ENCODE data around the gene ZNF503. TPM values are rescaled to one million over a fixed set of nuclear protein-coding genes. Genes with fewer than 3 reads are reported as not detected.

The ZNF503 gene
- total and polyA plus RNA-seq, 2 of the 8 experiments (the other 6 are each of a cell fraction or from before 2014, with no cell fraction given) = 0.03 to 0.13 TPM

DNA sequence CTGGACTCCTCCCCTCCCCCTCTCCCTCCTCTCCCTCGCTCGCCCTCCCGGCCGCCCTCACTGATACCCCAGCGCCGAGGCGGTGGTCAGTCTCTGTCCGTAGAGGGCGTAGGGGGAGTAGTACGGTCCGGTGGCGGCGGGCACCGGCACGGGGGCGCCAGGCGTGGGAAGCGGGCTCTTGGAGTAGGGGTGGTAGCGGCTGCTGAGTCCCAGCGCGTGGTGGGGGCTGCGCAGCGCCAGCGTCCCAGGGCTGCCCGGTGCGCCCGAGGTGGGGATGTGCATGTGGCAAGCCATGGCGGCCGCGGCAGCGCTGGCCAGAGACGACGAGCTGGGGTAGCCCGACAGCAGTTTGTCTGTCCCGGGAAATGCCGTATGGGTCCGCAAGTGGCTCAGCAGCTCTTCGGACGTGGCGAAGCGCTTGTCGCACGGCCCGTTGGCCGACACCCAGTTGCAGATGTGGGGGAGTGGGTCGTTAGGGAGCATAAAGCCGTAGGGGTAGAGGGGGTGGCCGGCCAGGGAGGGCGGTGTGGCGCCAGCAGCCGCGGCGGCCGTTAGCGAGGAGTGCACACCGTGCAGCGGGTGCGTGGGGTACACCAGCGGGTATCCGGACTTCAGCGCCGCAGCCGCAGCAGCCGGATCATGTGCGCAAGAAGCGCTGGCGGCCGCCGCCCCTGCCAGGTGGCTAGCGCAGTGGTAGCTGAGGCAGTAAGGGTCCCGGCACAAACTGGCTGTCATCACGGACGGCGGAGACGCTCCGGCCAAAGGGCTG lies 2.7 kb downstream of the ZNF503 start (continued):
- no peak for TF ChIP-seq JUN (IDR thresholded peaks at IDR 0.05; ENCODE audit: low read depth, low read length)
- TF ChIP-seq MAFK (IDR thresholded peaks at IDR 0.05; ENCODE audit: low read depth, low read length) = no peak
- TF ChIP-seq POLR2AphosphoS5 (IDR thresholded peaks at IDR 0.05; ENCODE audit: low read depth, low read length) = no peak
- TF ChIP-seq GABPA (IDR thresholded peaks at IDR 0.05; ENCODE audit: borderline replicate concordance, insufficient read depth, low read length) = no peak
- no peak for TF ChIP-seq ZNF274 (IDR thresholded peaks at IDR 0.05; ENCODE audit: borderline replicate concordance, extremely low read depth, low read length)
- TF ChIP-seq SP1 (IDR thresholded peaks at IDR 0.05; ENCODE audit: low read depth, low read length) = no peak
- TF ChIP-seq EGR1 (IDR thresholded peaks at IDR 0.05; ENCODE audit: borderline replicate concordance, low read depth, low read length) = no peak
- TF ChIP-seq YY1 (IDR thresholded peaks at IDR 0.05; ENCODE audit: low read depth, low read length) = no peak
- TF ChIP-seq TAF7 (optimal IDR thresholded peaks at IDR 0.05; ENCODE audit: borderline replicate concordance, low read depth, low read length) = no peak
- no peak for TF ChIP-seq JUND (IDR thresholded peaks at IDR 0.05; ENCODE audit: low read length)
- TF ChIP-seq HDAC6 (IDR thresholded peaks at IDR 0.05; ENCODE audit: low read depth, low read length) = no peak
- no peak for TF ChIP-seq KDM5A (IDR thresholded peaks at IDR 0.05; ENCODE audit: low read length)
- TF ChIP-seq ASH2L (IDR thresholded peaks at IDR 0.05; ENCODE audit: low read length) = no peak
- TF ChIP-seq BCL11A (IDR thresholded peaks at IDR 0.05; ENCODE audit: low read depth in 2 of 2, low read length in 2 of 2) = no peak
- TF ChIP-seq EZH2 (IDR thresholded peaks at IDR 0.05; ENCODE audit: low read depth, low read length, severe bottlenecking) = peak; percentile 100
- TF ChIP-seq PHF8 (conservative IDR thresholded peaks at IDR 0.05; ENCODE audit: low read depth, low read length) = no peak
- 0 out of 2 replicates have a peak, but pooled peaks have one; percentile 18 for TF ChIP-seq CREB1 (IDR thresholded peaks at IDR 0.05)
- TF ChIP-seq KDM4A (IDR thresholded peaks at IDR 0.05; ENCODE audit: low read depth, low read length, severe bottlenecking) = peak; percentile 76
- TF ChIP-seq TCF12 (IDR thresholded peaks at IDR 0.05; ENCODE audit: low read depth, low read length) = no peak
- no peak for TF ChIP-seq SP4 (IDR thresholded peaks at IDR 0.05; ENCODE audit: low read length)
- no peak for TF ChIP-seq SRF (IDR thresholded peaks at IDR 0.05; ENCODE audit: low read depth, low read length)
- TF ChIP-seq HDAC2 (IDR thresholded peaks at IDR 0.05; ENCODE audit: borderline replicate concordance in 1 of 2, low read depth in 2 of 2, low read length in 2 of 2) = 0 out of 4 replicates have a peak, but pooled peaks of 1 of the 2 experiments have one; percentile 48
- no peak for TF ChIP-seq CBX8 (IDR thresholded peaks at IDR 0.05; ENCODE audit: borderline replicate concordance, low read depth, low read length)
